RPMI7951 (cell line): Measurements from ENCODE around the gene TCAF1. TPM values are rescaled to one million over a fixed set of nuclear protein-coding genes. Genes with fewer than 3 reads are reported as not detected.
A peak's percentile ranks its signal among the peaks of the same experiment; 100 is the strongest.
"Not testable (repeated sequence)": the region's sequence is repeated elsewhere in the genome, so short reads cannot be mapped to it uniquely, and the experiment has no call there.

Source experiments
- DNase-seq: peaks from one replicate; pipeline ENCODE4 v3.0.0-alpha.2; 2012; ENCODE audit warnings: low read depth
- total RNA-seq: library from RNA; depleted of rRNA; stranded (reverse); fragments of >200 nt; shearing (Covaris generic); gene quantifications from 2 replicates; pipeline ENCODE4 v1.2.3, GENCODE V29; 2014

TCAF1 gene
- total RNA-seq, 1 experiment from 2014 or later: 35.6 TPM

DNA sequence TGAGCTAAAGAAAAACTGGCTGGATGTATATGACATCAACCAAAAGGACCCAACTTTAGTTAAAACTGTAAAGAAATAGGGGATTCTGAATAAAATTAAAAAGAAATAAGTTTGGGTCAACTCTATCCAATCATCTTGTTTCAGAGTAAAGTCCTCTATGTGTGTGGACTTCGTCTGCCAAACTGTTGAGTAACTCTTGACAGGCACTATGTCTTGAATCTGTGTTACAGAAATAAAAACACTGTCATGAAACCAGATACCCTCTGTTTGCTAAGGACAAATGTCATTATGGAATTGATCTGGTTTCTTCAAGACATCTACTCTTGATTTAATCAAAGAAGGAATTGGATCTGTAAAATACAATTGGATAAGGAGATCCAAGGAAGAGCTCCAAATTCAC lies 46.5 kb downstream of the TCAF1 start:
- DNase-seq: not testable (repeated sequence)

DNA sequence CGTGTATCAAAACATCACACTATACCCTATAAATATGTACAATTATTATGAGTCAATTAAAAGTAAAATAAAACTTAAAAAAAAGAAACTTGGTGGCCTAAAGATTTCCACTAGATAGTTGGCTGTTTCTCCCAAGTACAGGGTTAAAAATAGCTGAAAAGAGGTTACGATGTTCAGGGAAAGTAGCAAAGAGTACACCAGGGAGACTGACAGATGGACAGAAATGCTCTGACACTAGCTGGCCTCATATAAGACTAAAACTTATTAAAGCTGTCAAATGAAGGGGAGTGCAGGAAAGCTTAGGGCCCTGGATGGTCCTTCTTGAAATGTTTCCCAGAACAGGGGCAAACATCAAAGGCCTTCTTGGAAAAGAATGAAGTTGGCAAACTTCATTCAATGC lies 51.3 kb downstream of the TCAF1 start:
- DNase-seq: no peak

DNA sequence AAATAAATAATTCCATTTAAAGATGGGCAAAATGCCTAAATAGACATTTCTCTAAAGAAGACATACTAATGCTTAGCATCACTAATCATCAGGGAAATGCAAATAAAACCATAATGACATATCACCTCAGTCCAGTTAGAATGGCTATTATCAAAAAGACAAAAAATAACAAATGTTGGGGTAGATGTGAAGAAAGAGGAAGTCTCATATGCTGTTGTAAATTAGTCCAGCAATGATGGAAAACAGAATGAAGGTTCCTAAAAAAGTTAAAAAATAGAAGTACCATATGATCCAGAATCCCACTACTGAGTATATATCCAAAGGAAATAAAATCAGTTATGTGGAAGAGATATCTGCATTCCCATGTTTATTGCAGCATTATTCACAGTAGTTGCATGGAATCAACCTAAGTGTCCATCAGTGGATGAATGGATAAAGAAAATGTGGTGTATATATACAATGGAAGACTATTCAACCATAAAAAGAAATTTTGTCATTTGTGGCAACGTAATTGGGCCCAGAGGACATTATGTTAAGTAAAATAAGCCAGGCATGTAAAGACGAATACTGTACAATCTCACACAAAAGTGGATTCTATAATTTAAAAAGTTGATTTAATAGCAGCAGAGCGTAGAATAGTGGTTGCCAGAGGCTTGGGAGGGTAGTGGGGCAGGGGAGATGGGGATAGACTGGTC lies 52.0 kb downstream of the TCAF1 start:
- DNase-seq: no peak

DNA sequence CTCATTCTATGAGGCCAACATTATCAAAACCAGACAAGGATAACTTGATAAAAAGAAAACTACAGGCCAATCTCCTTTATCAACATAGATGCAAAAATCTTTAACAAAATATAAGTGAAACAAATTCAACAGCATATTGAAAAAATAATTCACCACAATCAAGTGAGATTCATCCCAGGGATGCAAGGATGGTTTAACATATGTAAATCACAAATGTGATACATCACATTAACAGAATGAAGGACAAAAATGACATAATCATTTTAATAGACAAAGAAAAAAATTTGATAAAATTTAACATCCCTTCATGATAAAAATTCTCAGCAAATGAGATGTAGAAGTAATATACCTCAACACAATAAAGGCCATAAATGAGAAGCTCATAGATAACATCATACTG lies 53.8 kb downstream of the TCAF1 start:
- DNase-seq: no peak

DNA sequence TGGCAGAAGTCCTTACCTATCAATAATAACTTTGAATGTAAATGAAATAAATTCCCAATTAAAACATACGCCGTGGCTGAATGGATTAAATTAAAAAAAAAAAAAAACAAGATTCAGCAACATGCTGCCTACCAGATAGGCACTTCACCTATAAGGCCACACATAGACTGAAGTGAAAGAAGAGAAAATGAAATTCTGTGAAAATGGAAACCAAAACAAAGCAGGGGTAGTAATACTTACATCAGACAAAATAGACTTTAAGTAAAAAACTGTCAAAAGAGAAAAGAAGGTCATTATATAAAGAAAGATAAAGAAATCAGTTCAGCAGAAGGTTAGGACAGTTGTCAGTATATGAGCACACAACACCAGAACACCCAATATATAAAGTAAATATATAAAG lies 55.3 kb downstream of the TCAF1 start:
- DNase-seq: no peak

DNA sequence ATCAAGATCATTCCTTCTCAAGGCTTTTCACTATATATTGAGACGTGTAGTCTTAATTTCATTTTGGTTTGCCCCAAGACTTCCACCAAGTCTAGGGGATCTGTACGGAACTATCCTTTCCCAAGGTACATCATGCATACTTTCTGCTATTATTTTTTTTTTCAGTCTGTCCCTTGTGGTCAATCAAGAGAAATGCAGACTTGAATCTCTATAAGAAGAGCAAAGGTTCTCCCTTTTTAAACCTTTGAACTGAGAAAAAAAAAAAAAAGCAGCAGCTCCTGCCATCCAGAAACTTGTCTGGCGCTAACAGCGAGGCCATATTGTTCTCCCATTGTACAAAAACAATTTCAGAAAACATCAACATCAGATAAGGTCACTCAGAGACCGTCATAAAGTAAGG lies 60.3 kb downstream of the TCAF1 start:
- peak; percentile 6 for DNase-seq

DNA sequence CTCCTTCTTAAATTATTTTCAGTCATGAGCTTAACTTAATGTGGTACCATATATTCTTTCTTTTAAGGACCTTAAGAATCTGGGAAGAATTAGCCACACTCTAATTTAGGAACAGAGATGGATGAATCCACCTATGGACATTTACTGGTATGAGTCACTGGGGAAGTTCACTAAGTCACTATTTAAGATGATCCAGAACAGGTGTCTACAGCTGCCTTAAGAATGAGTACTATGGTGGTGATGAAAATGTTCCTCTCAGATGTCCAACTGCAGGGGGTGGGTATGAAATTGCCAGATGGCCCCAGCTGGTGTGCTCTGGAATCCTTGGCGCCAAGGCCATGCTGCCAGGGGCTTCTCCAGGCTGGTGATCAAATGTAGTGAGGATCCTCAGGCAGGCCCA lies 61.9 kb downstream of the TCAF1 start:
- not testable (repeated sequence) for DNase-seq

DNA sequence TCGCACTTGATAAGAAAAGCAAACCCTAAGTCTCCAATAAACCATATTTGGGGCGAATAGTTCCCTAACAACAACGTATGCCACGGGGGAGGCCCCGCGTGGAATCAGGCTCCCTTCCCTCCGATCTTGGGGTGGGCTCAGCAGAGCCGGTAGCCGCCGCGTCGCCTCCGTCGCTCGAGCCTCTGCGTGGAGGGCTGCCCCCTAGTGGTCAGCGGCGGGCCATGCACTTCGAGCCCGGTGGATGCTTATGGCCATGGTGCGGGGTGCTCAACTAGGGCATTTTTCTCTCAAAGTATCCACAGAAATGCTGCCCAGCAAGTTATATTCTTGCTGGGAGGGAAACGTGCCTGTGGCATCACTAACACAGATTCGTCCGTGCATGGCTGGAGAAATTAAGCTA lies 64.8 kb downstream of the TCAF1 start:
- not testable (repeated sequence) for DNase-seq

DNA sequence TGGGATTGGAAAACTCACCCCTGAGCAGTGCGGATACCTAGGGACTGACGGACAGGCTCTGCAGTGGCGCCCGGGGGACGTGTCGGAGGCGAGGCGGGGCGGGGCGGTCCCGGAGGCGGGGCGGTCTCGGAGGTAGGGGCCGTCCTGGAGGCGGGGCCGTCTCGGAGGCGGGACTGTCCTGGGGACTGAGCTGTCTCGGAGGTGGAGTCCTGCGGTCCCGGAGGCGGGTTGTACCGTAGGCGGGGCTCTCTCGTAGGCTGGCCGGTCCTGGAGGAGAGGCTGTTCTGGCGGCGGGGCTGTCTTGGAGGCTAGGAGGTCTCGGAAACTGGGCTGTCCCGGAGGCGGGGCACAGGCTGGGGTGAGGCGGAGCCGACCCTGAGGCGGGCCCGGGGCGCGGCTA lies 65.4 kb downstream of the TCAF1 start:
- not testable (repeated sequence) for DNase-seq

DNA sequence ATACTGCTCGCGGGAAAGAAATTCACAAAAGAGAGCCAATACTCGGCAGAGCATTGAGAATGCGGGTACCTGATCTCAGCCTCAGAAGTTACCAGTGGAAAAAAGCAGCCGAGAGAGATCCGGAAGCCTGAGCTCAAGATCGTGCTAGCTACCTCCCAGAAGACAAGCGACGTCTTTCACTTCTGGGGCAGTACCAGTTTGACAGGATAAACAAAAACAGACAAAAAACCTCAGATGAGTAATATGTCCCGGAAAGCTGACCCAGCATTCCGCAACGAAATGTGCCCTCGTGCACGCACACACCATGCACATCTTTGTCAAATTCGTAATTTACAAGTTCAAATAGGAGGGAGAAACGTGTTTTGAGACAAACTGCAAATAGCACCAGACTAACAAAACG lies 65.9 kb downstream of the TCAF1 start:
- DNase-seq: not testable (repeated sequence)

DNA sequence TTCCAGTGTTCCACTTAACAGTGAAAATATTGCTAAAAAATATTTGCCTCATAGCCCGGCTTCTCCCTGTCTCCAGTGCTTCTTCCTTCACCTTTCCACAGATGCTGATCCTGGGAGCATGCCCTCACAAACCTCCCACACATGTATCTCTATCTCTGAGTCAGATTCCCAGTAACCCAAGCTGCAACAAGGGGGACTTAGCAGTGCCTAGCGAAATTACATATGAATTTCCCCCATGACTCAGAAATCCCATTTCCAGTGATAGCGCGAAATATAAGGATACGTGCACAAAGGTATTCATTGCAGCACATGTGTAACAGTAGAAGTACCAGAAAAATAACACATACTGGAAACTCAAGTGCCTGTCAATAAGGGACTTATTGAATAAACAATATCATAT lies 75.4 kb downstream of the TCAF1 start:
- not testable (repeated sequence) for DNase-seq

DNA sequence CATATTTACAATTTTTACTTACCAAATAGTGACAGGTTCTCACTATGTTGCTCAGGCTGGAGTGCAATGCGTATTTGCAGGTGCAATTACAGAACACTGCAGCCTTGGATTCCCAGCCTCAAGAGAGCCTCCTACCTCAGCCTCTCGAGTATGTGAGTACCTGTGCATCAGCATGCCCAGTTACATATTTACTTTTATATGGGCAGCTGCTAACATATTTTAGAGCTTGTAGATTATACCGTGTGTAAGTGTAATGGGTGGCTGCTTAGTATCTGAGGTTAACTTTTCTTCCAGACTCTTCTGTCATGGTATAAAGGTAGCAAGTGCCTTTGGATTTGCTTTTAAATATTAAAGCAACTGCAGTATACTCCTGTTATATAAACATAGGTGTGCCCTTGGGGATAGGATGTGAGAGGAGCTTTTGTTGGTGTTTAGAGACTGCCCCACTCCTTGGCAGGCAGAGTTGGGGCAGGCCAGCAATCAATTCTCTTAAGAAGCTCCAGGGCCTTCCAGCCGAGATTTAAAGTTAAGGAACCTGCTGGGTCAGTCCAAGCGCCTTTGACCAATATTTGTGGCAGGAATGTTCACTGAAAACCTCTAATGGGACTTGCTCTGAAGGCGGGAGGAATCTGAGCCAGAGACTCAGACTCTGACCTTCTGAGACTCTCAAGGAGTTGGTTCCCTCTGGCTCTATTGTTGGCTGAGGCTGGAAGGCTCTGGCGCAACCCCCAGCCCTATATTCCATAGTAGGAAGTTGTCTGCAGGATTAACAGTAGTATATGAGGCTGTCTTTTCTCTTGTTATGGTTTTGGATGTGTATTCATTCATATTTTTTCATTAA lies 77.5 kb downstream of the TCAF1 start:
- DNase-seq: not testable (repeated sequence)

DNA sequence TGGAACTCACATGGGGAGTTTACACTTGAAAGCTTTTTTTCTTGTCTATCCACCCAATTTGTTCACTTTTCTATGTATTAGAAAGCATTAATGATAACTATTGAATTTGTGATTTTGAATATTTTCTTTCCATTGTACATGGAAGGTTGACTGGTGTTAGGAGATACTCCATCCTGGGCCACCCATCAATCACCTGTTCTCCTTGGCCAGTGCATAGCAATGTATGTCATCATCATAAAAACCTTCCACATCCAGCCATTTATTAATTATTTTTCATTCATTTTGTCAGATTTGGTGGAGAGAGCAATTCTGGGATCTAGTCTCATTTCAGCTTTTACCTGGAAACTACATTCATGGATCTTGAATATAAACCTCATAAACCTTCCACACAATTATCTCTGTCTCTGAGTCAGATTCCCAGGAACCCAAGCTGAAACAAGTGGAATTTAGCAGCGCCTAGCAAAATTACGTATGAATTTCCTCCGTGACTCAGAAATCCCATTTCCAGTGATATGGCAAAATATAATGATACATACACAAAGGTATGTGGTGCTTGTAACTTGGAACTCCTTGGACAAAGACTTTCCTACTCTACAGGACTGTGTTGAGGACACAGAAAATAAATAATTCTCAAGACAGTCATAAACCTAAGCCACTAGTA lies 78.2 kb downstream of the TCAF1 start:
- not testable (repeated sequence) for DNase-seq

DNA sequence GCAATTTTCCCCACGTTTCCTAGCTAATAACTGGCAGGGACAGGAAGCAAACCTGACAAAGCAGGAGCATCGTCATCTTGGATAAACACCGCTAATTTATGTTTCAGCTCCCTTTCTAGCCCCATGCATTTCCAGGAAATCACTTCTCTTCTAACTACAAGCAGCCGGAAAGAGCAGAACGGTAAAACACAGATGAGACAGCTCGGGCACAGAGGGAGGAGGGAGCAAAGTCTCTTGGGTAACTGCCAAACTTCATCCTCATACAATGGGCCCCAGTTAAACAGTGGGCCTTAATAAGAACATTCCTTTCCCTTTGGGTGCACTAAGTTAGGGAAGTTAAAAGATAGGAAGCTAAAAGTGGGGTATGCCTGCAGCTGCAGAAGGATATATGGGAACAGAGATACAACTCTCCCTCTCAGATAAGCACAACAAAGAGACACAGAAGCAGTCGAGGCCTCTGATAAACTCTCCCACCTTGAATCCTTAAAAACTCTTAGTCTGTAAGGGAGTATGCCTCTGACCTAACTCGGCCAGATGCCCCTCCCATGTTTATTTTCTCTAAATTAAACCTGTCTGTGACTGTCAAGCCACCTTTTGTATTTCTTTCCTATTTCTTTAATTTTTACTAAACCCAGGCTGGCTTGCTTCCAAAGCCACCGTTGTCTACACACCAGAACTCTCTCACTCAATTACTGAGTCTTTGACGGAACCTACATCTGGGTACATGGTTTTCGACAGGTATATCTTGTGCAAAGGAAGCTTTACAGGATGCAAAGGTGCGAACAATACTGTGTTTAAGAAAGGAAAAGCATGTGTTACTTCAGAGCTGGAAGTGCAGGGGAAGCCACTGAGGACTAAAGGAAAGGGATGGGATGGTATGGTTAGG lies 80.3 kb downstream of the TCAF1 start:
- DNase-seq: not testable (repeated sequence)

DNA sequence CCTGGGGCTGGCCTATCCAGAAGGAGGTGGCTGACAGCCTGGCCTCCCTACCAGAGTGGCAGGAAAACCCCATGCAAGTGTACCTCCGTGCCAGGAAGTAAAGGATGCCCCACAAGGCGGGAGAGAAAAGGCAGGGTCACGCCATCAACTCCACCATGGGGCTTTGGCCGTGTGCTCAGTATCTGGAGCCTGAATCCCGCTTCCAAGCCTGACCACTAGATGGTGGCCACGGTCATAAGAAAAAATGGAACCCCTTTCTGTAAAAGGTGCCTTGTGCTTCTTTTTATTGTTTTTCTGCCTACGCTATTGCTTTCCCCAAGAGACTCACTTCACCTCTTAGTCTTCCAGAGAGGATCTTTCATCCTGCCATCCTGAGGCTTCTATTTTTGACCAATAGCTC lies 84.1 kb downstream of the TCAF1 start:
- DNase-seq: not testable (repeated sequence)

DNA sequence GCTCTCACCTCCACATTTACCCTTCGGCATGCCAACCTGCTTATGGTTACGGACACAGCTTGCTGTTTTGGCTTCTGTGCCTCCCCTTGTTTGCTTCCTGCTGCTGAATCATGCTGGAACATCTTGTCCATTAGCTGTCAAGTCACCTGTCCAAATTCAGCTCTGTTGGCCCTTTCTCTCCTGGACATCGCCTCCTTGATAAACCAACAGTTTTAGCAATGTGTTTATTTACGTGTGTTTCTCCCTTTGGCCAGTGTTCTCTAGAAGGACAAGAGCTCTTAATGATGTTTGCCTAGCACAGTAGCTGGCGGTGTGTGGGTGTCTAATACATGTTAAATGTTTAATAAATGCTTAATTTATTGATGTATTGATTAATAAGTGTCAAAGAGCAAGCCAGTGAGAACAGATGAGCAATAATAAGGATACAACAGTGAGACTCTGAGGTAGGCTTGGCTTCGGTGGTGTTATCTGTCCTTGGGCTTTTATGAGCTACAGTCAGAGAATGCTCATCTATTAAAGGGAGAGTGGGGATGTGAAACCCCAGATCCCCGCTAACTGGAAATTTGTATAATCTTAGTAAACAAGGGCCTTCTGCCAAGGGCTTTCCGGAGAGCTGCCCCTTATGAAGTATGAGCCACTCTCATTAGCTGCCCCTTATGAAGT lies 85.4 kb downstream of the TCAF1 start:
- DNase-seq: not testable (repeated sequence)

DNA sequence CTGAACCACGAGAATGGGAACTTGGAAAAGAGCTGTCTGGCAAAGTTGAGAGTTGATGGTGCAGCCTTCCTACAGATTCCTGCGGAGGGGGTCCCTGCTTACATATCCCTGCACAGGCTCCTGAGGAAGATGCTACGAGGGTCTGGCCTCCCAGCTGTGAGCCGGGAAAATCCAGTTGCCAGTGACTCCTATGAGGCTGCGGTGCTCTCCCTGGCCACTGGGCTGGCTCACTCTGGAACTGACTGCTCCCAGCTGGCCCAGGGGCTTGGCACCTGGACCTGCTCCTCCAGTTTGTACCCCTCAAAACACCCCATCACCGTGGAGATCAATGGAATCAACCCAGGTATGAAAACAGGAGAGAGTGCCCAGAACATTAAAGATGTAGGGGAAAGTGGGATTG lies 91.3 kb downstream of the TCAF1 start:
- not testable (repeated sequence) for DNase-seq

DNA sequence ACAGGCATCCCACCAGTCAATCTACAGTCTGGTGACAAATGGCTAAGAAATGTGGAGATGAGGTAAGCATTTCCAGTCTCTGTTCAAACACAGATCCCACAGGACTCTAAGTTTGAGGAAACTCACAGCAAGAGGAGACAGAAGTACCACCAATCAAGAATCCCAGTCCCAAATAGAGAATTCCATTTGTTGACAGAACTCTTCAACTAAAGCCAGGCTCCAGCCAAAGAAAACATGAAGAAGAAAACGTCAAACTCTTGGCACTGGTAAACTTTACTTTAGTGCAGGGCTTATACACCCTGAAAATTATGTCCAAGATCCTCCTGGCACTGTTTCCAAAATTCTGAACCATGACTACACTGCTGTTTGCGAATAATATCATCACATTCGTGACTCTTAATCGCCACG lies 95.3 kb downstream of the TCAF1 start:
- not testable (repeated sequence) for DNase-seq
